NOMO-1 treated with DMSO at 0.1 percent for 48 hours (cell line): ENCODE data around the gene QRSL1.
A peak's percentile ranks its signal among the peaks of the same experiment; 100 is the strongest.

Experiments
- DNase-seq: peaks from one replicate; lab custom pipeline; 2025; ENCODE audit not compliant: unreplicated experiment; lab: John Stamatoyannopoulos, UW

The QRSL1 gene

DNA sequence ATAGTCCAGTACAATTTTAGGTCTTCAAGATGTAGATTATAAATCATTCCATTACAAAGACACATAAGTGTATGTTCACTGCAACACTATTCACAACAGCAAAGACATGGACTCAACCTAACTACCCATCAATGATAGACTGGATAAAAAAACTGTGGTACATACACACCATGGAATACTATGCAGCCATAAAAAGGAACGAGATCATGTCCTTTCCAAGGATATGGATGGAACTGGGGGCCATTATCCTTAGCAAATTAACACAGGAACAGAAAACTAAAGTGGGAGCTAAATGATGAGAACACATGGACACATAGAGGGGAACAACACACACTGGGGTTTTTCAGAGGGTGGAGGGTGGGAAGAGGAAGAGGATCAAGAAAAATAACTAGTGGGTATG lies 6.3 kb upstream of the QRSL1 start:
- no peak for DNase-seq

DNA sequence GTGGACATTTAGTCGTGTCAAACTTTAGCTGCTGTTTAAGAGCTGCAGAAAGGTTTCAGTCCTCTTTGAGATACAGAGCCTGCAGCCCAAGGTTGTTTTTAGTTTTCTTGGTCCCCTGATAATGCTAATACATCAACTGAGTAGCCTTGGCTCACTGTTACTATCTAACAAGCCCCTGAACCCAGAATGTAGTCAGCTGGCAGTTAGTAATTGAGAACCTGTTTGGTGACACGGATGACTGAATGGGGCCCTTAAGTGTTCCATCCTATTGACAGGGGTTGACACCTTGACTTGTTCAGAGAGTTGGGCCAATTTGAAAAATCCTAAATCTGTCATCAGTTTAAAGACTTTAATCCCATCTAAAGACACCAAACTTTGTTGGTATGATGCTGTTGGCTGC lies 2.9 kb upstream of the QRSL1 start:
- DNase-seq, result no peak

DNA sequence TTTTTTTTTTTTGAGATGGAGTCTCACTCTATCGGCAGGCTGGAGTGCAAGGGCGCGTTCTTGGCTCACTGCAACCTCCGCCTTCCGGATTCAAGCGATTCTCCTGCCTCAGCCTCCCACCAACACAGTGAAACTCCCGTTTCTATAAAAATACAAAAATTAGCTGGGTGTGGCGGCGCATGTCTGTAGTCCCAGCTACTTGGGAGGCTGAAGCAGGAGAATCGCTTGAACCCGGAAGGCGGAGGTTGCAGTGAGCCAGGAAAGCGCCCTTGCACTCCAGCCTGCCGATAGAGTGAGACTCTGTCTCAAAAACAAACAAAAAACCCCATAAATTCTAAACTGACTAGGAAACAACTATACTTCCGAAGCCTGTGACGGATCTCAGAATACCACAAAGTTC lies 1.6 kb upstream of the QRSL1 start:
- peak; percentile 35 for DNase-seq

DNA sequence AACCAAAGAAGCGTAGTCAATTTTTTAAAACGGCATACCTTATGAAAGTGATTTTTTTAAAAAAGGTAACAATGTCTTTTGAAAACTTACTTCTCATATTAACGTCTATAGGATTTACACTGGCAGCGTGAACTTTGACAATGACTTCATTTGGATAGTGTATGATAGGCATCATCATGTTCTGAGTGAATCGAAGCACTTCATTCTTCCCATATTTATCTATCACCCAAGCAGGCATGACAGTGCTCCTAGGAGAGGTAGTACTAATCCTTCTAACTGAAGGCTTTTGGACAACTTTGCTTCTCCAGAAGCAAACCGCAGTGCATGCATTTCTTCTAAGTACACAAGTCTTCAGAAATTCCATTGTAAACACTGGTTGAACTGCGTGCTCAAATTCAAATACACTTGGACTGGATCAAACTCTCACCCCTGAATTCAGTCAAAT lies 698 bp upstream of the QRSL1 start:
- no peak for DNase-seq

DNA sequence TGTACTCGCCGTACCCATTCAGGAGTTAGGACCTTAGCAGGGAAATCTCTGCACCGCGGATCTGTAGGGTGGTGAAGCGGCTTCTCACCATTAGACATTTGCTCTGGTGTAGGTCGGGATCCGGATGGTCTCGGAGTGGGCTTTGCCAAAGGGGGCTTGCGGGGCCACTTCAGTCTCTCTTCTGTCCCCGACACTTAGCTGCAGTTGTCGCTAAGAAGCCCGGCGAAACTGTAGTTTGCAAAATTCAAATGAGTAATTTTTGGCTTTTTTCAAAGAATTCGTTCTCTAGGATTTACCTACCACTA lies 433 bp downstream of the QRSL1 start:
- no peak for DNase-seq

DNA sequence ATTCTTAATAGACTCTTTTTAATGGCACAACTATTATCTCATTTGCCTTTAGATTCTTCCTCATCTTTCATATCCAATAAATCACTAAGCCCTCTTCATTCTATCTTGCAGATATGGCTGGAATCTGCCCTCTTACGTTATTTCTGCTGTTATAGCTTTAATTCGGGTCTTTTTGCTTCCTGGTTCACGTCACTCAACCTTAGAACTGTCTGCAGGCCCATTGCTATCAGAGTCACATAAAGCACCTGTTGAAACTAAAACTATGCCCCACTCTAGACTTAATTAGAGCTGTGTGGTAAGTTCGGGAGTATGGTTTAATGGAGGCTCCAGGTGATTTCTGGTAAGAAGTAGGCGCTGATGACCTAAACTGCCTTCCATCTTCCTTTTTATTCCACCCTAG lies 988 bp downstream of the QRSL1 start:
- peak; percentile 24 for DNase-seq

DNA sequence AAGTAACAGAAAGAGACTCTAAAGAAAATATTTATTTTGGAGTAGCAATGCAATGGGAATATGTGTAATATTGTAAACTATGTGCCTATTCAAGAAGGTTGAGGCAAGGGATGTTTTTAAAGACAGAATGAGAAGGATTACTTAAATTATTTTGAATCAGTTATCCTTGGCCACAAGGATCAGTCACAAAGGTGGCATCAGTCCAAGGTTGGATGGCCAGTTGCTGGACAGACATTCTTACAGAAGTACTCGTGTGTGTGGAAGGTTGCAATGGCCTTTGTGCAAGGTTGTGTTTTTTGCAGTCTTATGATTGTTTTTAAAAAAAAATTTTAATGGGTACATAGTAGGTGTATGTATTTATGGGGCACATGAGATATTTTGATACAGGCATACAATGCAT lies 2.0 kb downstream of the QRSL1 start:
- no peak for DNase-seq

DNA sequence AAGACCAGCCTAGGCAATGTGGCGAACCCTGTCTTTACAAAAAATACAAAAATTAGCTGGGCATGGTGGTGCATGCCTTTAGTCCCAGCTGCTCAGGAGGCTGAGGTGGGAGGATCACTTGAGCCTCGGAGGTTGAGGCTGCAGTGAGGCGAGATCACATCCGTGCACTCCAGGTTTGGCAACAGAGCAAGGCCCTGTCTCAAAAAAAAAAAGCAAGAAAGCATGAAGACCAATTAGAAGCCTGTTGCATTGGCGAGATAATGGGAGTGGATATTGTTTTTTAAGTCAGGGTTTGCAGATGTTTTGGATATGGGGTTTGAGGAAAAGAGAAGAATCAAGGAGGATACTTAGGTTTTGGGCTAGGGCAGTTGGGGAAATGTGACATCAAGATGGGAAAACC lies 5.2 kb downstream of the QRSL1 start:
- no peak for DNase-seq

DNA sequence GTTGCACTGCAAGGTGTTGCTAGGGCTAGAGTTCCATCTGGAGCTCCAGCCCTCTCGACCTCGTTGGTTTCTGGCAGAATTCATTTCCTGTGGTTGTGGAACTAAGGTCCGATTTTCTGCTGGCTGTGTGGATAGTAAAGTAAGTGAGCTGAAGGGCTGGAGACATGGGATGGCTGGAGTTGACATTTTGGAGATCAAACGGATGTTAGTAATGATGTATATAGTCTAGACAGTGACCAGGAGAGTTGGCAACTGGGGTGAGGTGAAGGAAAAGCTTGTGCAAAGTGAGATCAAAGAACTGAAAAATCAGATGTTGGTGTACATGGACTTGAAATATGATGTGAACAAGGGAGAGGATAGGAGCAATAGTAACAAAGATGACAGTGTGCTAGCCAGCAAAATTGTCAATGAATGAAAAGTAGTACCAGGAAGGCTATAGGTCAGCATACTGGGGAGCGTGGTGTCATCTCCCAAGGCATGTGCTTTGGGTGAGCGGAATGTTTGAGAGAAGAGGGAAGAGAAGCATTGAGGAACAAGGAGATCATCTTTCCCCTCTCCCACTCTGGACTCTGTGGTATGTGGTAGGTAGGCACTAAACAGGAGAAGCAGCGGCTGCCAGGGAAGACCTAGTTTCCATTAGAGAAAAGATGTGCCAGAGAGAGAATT lies 7.8 kb downstream of the QRSL1 start:
- no peak for DNase-seq

DNA sequence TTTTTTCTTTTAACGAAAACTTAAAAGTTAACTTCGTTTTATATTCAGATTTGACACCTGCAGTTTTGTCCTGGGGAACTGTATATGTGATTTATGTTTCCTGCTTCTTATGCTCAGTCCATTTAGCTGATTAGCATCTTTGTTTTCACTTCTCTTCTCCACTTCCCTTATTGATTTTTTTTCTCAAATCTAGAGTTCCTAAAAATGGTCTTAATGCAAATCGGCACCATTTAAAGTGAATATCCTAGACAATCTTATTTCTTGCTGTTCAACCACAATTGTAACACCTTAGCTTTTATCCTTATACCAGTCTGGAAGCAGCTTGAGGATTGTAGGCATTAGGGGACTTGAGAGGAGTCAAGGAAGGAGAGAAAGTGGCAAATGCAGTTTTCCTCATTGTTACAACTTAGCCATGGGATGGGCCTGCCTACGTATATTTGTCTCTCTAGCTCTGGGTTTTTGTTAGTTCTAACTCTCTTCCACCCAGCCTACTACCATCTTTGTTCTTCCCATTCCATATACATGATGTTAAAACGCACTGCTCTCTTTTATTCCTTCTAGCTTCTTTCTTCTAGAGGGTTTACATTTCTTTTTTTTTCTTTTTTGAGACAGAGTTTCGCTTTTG lies 8.5 kb downstream of the QRSL1 start:
- DNase-seq, result peak; percentile 93

DNA sequence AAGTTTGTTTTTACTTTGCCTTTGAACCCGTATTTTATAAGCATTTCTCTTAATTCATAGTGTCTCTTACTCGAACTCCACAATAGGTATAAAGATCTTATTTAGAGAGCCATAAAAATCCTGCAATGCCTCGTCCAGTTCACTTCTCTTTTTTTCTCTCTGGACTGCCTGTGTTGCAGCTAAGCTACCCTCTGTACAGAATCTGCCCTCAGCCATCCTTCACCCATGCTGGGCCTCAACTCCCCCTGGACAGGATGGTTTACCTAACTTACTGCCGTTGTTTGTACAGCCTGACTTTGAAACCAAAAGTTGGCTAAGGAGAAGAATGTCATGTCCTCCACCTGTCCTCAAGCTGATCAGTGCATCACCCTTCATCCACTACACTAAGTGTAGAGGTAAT lies 10.4 kb downstream of the QRSL1 start:
- DNase-seq, result no peak

DNA sequence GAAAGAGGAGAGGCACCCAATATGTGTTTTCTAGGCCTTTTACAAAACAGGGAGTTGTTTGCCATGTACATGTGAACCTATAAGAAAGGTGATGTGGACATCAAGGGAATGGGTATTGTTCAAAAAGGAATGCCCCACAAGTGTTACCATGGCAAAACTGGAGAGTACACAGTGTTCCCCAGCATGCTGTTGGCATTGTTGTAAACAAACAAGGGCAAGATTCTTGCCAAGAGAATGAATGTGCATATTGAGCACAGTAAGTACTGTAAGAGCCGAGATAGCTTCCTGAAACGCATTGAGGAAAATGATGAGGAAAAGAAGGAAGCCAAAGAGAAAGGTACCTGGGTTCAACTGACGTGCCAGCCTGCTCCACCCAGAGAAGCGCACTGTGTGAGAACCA lies 13.1 kb downstream of the QRSL1 start:
- no peak for DNase-seq

DNA sequence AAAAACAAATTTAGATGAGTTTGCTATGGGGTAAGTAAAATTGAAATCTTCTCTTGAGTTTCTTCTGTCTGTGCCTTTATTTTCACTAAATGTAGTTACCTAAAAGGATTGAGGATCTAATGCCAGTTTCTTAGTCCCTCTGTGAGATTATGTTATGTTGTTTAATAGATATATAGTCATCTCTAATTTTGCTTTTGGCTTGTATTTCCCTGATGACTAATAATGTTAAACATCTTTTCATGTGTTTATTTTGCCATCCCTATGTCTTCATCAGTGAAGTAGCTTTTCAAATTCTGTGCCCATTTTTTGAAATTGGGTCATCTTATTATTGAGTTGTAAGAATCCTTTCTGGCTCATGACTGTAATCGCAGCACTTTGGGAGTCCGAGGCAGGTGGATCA lies 13.7 kb downstream of the QRSL1 start:
- no peak for DNase-seq

DNA sequence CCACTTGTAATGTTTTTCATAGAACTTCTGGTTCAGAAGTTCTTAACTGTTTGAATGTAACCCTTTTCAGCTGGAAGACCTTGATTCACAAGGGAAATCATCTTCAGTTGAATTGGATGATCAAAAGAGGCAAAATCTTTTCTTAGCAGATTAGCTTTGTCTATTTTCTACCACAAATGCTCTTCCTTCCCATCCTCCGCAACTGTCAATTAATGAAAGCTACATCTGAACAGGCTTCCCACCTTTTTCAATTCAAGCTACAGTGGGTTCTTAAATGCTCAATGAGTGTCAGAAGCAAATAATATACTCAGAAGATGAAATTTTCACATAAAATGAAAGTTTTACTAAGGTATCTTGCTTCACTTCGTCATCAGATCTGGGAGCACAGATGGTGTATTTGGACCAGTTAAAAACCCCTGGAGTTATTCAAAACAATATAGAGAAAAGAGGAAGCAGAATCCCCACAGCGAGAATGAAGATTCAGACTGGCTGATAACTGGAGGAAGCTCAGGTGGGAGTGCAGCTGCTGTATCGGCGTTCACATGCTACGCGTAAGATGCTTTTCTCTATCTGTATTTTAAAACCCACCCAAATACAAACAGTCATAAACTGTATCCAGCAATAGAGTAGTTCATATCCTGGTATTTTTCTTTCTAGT lies 19.4 kb downstream of the QRSL1 start:
- no peak for DNase-seq

DNA sequence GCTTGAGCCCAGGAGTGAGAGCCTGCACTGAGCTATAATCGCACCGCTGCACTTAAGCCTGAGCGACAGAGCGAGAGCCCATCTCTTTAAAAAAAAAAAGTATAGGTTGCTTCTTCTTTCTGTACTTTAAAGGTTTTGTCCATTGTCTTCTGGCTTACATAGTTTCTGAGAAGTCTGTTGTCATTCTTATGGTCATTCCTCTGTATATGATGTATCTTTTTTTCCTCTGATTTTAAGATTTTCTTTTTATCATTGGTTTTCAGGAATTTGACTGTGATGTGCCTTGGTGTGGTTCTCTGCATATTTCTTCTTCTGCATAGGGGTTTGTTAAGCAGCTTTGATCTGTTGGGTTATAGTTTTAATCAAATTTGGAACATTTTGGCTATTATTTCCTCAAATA lies 29.1 kb downstream of the QRSL1 start:
- DNase-seq, result peak; percentile 8

DNA sequence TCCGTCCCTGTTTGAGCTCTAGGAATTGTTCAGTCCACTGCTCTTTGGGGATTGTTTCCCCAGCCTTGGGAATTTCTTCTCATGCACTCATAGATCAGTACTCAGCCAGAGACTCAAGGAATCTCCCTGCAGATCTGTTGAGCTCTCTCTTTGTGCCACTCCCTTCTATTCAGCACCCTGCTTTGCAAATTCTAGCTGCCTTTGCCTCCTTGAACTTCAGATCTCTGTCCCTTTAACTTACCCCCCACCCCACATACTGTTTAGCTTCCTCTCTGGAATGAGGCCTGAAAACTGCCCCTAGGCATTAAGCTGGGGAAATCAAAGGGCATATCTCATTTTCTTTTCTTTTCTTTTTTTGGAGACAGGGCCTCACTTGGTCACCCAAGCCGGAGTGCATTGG lies 30.5 kb downstream of the QRSL1 start:
- DNase-seq, result no peak

DNA sequence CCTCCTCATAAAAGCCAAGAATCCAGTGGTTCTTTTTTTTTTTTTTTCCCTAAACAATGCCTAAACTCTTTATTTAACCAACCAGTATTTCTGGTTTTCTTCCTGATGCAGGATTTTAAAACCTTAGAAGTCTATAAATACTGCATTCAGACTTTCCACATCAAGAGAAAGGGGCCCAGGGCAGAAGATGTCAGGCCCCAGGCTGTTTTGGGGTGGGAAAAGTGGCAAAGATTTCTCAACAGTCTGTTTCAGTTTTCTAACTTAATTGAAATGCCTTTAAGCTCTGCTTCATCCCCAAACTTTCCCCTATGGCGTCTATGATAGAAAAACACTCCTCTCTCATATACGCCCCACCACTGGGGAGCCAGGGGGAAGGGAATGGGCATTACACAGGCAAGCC lies 33.1 kb downstream of the QRSL1 start:
- no peak for DNase-seq

DNA sequence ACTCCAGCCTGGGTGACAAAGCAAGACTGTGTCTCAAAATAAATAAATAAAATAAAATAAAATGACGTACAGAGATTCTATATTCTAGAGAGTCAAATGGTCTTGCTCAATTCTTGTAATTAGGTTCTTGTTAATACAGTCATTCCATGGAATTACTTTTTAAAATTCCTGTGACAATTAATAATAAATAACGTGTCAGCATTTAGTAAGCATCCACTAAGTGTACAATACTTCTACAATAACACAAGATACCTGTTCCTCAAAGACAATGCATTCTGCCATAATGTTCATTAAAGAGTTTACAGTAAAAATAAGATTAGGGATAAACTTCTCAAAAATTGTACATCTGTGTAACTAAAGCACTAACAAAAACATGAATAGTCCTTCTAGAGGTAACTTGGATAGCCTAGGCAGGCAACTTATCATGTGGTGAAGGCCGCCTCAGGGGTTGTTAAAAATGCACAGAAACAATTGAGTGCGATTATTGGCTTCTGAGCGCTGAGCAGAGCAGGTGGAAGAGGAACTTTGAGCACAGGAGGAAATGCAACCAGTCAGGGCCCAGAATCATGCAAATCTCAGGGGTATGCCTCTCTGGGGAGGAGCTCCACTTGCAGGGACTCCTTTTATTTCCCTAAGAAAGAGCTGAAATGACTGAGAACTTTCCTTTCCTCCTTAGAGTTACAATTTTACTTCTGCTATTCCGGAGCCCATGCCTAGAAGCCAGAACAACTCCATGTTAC lies 37.1 kb downstream of the QRSL1 start:
- peak; percentile 78 for DNase-seq

DNA sequence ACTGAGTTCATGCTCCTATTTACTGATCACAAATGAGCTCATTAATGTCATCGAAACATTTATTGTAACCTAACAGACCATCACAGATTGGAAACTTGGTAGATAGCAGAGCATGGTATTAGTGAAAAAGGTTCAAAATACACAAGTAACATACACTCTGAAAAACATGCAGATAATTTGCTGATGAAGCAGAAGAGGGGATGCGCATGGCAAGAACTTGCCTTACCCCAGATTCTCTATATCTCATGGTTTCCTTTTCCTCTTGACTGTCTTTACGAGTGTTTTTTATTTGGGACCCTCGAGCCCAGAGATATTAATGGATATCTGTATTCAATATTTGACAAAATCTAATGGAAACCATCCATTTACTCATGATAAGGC lies 37.6 kb downstream of the QRSL1 start:
- DNase-seq, result no peak

DNA sequence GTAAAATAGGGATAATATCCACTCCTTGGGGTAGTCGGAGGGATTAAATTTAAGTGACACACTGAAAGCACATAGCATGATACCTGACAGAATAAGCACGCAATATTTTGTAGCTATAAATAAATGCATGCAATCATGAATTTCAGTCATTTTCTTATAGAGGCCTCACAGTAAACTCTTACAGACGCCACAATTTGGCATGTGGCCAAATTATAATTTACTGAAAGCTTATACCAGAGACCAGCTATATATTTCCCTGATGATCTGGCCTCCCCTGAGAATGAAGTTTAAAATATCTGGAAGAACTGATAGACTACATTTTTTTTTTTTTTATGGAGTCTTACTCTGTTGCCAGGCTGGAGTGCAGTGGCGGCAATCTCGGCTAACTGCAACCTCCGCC lies 40.9 kb downstream of the QRSL1 start:
- DNase-seq, result no peak

DNA sequence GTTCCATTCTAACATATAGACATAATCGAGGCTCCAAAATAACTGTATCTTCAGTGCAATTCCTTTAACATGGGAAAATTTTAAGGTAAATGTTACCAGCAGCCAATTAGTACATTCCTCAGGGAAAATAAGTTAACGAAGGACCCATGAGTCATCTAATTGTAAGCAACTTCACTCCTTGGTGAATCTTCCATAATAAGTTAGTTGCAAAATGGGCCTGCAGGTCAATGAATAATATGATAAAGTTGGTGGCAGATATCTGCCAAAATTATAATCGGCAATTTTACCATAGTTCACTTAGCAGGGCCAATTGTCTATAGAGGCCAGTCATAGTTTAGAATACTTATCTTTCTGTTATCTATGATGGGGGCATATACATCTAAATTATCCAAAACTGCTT lies 42.3 kb downstream of the QRSL1 start:
- no peak for DNase-seq

DNA sequence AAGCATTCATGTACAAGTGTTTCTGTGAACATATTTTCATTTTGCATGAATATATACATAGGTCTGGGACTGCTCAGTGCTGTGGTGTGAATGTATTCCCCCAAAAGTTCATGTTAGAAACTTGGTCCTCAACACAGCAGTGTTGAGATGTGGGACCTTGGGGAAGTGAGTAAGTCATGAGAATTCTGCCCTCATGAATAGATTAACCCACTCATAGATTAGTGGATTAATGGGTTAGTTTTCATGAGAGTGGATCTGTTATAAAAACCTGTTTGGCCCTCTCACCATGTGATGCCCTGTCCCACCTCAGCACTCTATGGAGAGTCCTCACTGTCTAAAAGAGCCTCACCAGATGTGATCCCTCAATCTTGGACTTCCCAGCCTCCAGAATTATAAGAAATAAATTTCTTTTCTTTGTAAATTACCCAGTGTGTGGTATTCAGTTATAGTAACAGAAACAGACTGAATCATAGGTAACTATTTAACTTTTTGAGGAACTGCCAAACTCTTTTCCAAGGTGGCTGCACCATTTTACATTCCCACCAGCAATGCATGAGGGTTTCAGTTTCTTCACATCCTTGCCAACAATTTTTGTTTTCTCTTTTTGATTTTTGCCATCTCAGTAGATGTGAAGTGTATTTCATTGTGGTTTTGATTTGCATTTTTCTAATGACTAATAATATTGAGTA lies 45.3 kb downstream of the QRSL1 start:
- DNase-seq, result no peak
